ENCODE measurements around the gene SGSM1. TPM values are rescaled to one million over a fixed set of nuclear protein-coding genes. Genes with fewer than 3 reads are reported as not detected.

SGSM1 gene
- total RNA-seq, 1 experiment from 2014 or later: 4.1 TPM

GRCh38 chr22:24876700-24877099, 70.7 kb downstream of the SGSM1 start:
- POLR2A ChIA-PET: interaction anchor here (0.6 kb wide), 1 partner anchor 301 kb away, joined by 3 read pairs; no protein-coding TSS in a partner anchor
- H3K27ac Mint-ChIP-seq: no peak overlapping the region
- ATAC-seq: no peak
- peaks cover 5% of the 10 kb centered on the region for H3K36me3 Mint-ChIP-seq
- H3K4me3 Mint-ChIP-seq: no peak overlapping the region
- H3K4me1 Mint-ChIP-seq: no peaks in the 10 kb centered on the region
- peaks cover 18% of the 10 kb centered on the region for H3K9me3 Mint-ChIP-seq
- TF ChIP-seq SMAD3 (CRISPR knock-in tag; IDR thresholded peaks at IDR 0.05; ENCODE audit: borderline replicate concordance): no peak
- TF ChIP-seq, protein P1, sequence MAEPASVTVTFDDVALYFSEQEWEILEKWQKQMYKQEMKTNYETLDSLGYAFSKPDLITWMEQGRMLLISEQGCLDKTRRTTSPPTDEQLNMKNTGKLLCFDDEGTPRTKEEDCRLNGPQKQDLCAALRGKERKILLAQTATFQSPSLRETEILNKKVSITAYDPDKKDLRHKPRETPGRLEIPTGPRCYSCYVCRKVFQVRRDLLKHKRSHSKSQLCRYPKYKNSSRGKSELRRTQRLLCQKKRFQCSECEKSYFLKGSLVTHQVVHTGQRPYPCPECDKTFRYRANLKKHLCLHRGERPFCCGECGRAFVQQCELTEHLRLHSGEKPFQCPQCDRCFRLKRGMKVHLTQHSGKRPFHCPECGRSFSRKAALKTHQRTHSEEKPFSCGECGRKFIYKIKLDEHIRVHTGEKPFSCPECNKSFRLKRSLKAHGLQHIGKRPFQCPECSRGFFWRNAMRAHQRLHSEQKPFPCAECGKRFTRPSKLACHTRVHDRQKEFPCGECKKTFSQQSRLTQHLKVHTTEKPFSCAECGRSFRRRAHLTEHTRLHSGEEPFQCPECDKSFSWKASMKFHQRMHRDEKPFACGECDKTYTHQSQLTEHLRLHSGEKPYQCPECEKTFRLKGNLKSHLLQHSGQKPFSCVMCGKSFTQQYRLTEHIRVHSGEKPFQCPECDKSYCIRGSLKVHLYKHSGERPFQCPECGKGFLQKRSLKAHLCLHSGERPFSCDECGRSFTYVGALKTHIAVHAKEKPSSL (CRISPR knock-in tag; conservative IDR thresholded peaks at IDR 0.05): no peak
- CTCF ChIA-PET: interaction anchor here (0.9 kb wide), 1 partner anchor 74 kb away, joined by 3 read pairs; no protein-coding TSS in a partner anchor
- 0 out of 2 replicates have a peak, but pooled peaks cover 2% of the 10 kb centered on the region for H3K27me3 Mint-ChIP-seq (ENCODE audit: low read depth)
- DNase-seq (ENCODE audit: low spot score): no peak

DNA sequence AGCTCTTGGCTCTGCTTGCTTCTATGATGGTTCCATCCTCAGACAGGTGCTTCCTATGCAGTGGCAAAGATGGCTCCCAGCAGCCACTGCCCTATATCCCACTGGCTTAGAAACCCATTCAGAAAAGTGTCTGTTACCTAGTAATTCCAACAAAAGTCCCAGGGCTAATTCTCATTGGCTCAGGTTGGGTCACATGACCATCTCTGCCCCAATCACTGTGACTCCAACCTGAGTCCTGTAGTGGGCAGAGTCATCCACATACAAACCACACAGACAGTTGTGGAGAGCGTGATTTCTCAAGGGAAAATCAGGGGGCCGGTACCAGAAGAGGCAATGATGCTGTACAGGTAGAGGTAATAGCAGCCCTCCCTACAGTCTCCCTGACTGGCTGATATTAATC, 73.0 kb downstream of the SGSM1 start:
- no peak overlapping the region for H3K4me3 Mint-ChIP-seq
- ChIA-PET CTCF (interaction anchor here (1.6 kb wide), 1 partner anchor 29 kb away, joined by 4 read pairs; no protein-coding TSS in a partner anchor), POLR2A (no interaction called here)
- ATAC-seq: peak; percentile 30
- H3K27me3 Mint-ChIP-seq (ENCODE audit: low read depth): 0 out of 2 replicates have a peak, but pooled peaks cover 2% of the 10 kb centered on the region
- H3K27ac Mint-ChIP-seq: no peak overlapping the region
- H3K4me1 Mint-ChIP-seq: peaks cover under 1% of the 10 kb centered on the region; the same call in 1 of the 2 replicates
- TF ChIP-seq TEAD1 (CRISPR knock-in tag; IDR thresholded peaks at IDR 0.05) (no peak), USF1 (CRISPR knock-in tag; IDR thresholded peaks at IDR 0.05) (peak; percentile 43; the same call in 1 of the 2 replicates)
- TF ChIP-seq, protein P2, sequence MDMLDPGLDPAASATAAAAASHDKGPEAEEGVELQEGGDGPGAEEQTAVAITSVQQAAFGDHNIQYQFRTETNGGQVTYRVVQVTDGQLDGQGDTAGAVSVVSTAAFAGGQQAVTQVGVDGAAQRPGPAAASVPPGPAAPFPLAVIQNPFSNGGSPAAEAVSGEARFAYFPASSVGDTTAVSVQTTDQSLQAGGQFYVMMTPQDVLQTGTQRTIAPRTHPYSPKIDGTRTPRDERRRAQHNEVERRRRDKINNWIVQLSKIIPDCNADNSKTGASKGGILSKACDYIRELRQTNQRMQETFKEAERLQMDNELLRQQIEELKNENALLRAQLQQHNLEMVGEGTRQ (CRISPR knock-in tag; IDR thresholded peaks at IDR 0.05): peak; percentile 62; the same call in 1 of the 2 replicates
- peaks cover 18% of the 10 kb centered on the region for H3K9me3 Mint-ChIP-seq
- peaks cover 5% of the 10 kb centered on the region for H3K36me3 Mint-ChIP-seq
- DNase-seq (ENCODE audit: low spot score): no peak

DNA sequence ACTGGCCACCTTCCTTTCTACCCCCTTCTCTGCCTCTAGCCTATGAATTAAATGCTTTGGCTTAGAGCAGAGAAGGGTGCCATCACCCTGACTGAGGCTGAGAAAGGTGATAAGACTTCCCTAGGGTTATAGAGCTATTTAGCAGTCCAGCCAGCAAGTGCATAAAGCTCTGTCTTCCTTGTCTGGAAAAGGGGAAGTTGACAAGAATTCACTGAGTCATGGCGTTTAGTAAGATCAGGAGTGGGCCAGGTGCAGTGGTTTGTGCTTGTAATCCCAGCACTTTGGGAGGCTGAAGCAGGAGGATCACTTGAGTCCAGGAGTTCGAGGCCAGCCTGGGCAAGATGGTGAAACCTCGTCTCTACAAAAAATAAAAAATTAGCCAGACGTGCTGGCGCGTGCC, 77.4 kb downstream of the SGSM1 start:
- DNase-seq (ENCODE audit: low spot score): no peak
- ATAC-seq: no peak
- H3K27ac Mint-ChIP-seq: no peak overlapping the region
- H3K27me3 Mint-ChIP-seq (ENCODE audit: low read depth): 0 out of 2 replicates have a peak, but pooled peaks cover 2% of the 10 kb centered on the region
- H3K9me3 Mint-ChIP-seq: peaks cover 7% of the 10 kb centered on the region
- CTCF ChIA-PET: interaction anchor here (2.1 kb wide), 1 partner anchor 43 kb away, joined by 5 read pairs; no protein-coding TSS in a partner anchor
- H3K36me3 Mint-ChIP-seq: peaks cover 4% of the 10 kb centered on the region
- TF ChIP-seq FOXP4 (CRISPR knock-in tag; IDR thresholded peaks at IDR 0.05) (no peak), ELF4 (CRISPR knock-in tag; IDR thresholded peaks at IDR 0.05; ENCODE audit: low read depth) (no peak), NR3C1 (CRISPR knock-in tag; conservative IDR thresholded peaks at IDR 0.05; ENCODE audit: low read depth) (no peak), SOX15 (CRISPR knock-in tag; IDR thresholded peaks at IDR 0.05) (no peak), RORB (CRISPR knock-in tag; IDR thresholded peaks at IDR 0.05) (no peak), ZNF219 (CRISPR knock-in tag; IDR thresholded peaks at IDR 0.05; ENCODE audit: borderline replicate concordance) (no peak), ATF1 (CRISPR knock-in tag; IDR thresholded peaks at IDR 0.05) (no peak), ZNF281 (CRISPR knock-in tag; IDR thresholded peaks at IDR 0.05) (no peak), STAT6 (CRISPR knock-in tag; conservative IDR thresholded peaks at IDR 0.05; ENCODE audit: low read depth) (no peak)
- H3K4me3 Mint-ChIP-seq: no peak overlapping the region
- POLR2A ChIA-PET: no interaction called here
- H3K4me1 Mint-ChIP-seq: peaks cover 4% of the 10 kb centered on the region; the same call in 1 of the 2 replicates
